Measurements from ENCODE around the gene BTNL9. TPM values are rescaled to one million over a fixed set of nuclear protein-coding genes. Genes with fewer than 3 reads are reported as not detected.
"Not testable (repeated sequence)": the region's sequence is repeated elsewhere in the genome, so short reads cannot be mapped to it uniquely, and the experiment has no call there.

Gene BTNL9
- total RNA-seq, 1 donor from 2014 or later: 105 TPM

GRCh38 chr5:181092428-181092827 is 52.4 kb downstream of the BTNL9 start:
- no peak for TF ChIP-seq CTCF (IDR thresholded peaks at IDR 0.05)
- intact Hi-C loops (cut with DNase I): no loop called here
- Histone ChIP-seq H3K9me3 (no peaks in the 10 kb centered on the region), H3K27me3 (no peaks in the 10 kb centered on the region), H3K4me1 (no peaks in the 10 kb centered on the region), H3K4me3 (no peak overlapping the region), H3K27ac (no peak overlapping the region), H3K36me3 (no peaks in the 10 kb centered on the region)
- no peak for DNase-seq (ENCODE audit: low spot score in 2 of 2)

GRCh38 chr5:181095162-181095561 is 55.1 kb downstream of the BTNL9 start:
- intact Hi-C loops (cut with DNase I); H3K27ac ChIP-seq; DNase-seq (ENCODE audit: low spot score in 2 of 2); H3K4me3 ChIP-seq; H3K27me3 ChIP-seq; H3K4me1 ChIP-seq; H3K36me3 ChIP-seq; H3K9me3 ChIP-seq: not testable (repeated sequence)

GRCh38 chr5:181096721-181097382 is 56.8 kb downstream of the BTNL9 start:
- H3K36me3 ChIP-seq; H3K9me3 ChIP-seq; H3K4me1 ChIP-seq; H3K27ac ChIP-seq; DNase-seq (ENCODE audit: low spot score in 2 of 2); intact Hi-C loops (cut with DNase I); H3K4me3 ChIP-seq; H3K27me3 ChIP-seq: not testable (repeated sequence)

GRCh38 chr5:181097383-181097753 is 57.3 kb downstream of the BTNL9 start:
- H3K27ac ChIP-seq; H3K9me3 ChIP-seq; DNase-seq (ENCODE audit: low spot score in 2 of 2); H3K36me3 ChIP-seq; intact Hi-C loops (cut with DNase I); H3K4me1 ChIP-seq; H3K27me3 ChIP-seq; H3K4me3 ChIP-seq: not testable (repeated sequence)

- H3K27ac ChIP-seq; H3K4me1 ChIP-seq; intact Hi-C loops (cut with DNase I); H3K36me3 ChIP-seq; H3K9me3 ChIP-seq; DNase-seq (ENCODE audit: low spot score in 2 of 2); H3K27me3 ChIP-seq; H3K4me3 ChIP-seq: not testable (repeated sequence)
Measured at GRCh38 chr5:181097759-181098491, 57.9 kb downstream of the BTNL9 start.

- no peaks in the 10 kb centered on the region for H3K27me3 ChIP-seq
- H3K9me3 ChIP-seq: no peaks in the 10 kb centered on the region
- TF ChIP-seq CTCF (IDR thresholded peaks at IDR 0.05): no peak
- no peak overlapping the region for H3K27ac ChIP-seq
- no peak for DNase-seq (ENCODE audit: low spot score in 2 of 2)
- no peaks in the 10 kb centered on the region for H3K4me1 ChIP-seq
- intact Hi-C loops (cut with DNase I): no loop called here
- H3K36me3 ChIP-seq: no peaks in the 10 kb centered on the region
- H3K4me3 ChIP-seq: no peak overlapping the region
Measured at GRCh38 chr5:181098762-181099601, 58.9 kb downstream of the BTNL9 start.

GRCh38 chr5:181099602-181100086 is 59.6 kb downstream of the BTNL9 start:
- intact Hi-C loops (cut with DNase I): no loop called here

More at GRCh38 chr5:181099602-181100086, 59.6 kb downstream of the BTNL9 start:
- no peak for DNase-seq (ENCODE audit: low spot score in 2 of 2)
- Histone ChIP-seq H3K9me3 (no peaks in the 10 kb centered on the region), H3K27me3 (no peaks in the 10 kb centered on the region), H3K4me3 (no peak overlapping the region), H3K27ac (no peak overlapping the region), H3K4me1 (no peaks in the 10 kb centered on the region), H3K36me3 (no peaks in the 10 kb centered on the region)
- no peak for TF ChIP-seq CTCF (IDR thresholded peaks at IDR 0.05)
